PC-3 (cell line): ENCODE data around the gene GCHFR. TPM values are rescaled to one million over a fixed set of nuclear protein-coding genes. Genes with fewer than 3 reads are reported as not detected.

ENCODE experiments used
- ATAC-seq: fragments of 200-7000 bp; cut with Tn5 transposase; 2 replicates; pipeline ENCODE4 v1.9.1; 2020; ENCODE audit warnings: mild to moderate bottlenecking, moderate library complexity
- BruUV-seq: library from RNA; stranded (reverse); fragments of 400-500 nt; replicated peaks from 2 replicates; lab custom pipeline; 2021; lab: Mats Ljungman, UMichigan
- CTCF ChIA-PET: fragments of 300-600 bp; sonication (Branson Sonifier 250); formaldehyde crosslinking; loops from one replicate; lab custom pipeline; 2022; ENCODE audit warnings: antibody characterized with exemption; lab: Charles Lee
- POLR2A ChIA-PET: fragments of 300-600 bp; sonication (Branson Sonifier 250); formaldehyde crosslinking; loops from one replicate; lab custom pipeline; 2022; ENCODE audit warnings: antibody characterized with exemption; ENCODE audit not compliant: unreplicated experiment; lab: Charles Lee
- DNase-seq: peaks from one replicate; pipeline ENCODE4 v3.0.0-alpha.2; 2015
- H2AFZ ChIP-seq: fragments of 300-600 bp; sonication (generic); 2 replicates; pipeline ENCODE4 v1.6.0; 2016; ENCODE audit warnings: antibody characterized with exemption, low read length
- H3F3A ChIP-seq: fragments of 300-600 bp; sonication (generic); one replicate; pipeline ENCODE4 v1.6.0; 2017; ENCODE audit warnings: antibody characterized with exemption, low read length, control low read depth, mild to moderate bottlenecking; ENCODE audit not compliant: unreplicated experiment
- H3K27ac ChIP-seq: fragments of 300-600 bp; sonication (generic); 2 replicates; pipeline ENCODE4 v1.5.1; 2016; ENCODE audit warnings: mild to moderate bottlenecking, low read length
- H3K27me3 ChIP-seq: fragments of 300-600 bp; sonication (generic); 2 replicates; pipeline ENCODE4 v1.6.1; 2016; ENCODE audit warnings: low read length, mixed read lengths
- H3K36me3 ChIP-seq: fragments of 300-600 bp; sonication (generic); 2 replicates; pipeline ENCODE4 v1.6.1; 2016; ENCODE audit warnings: low read depth, mixed run types, low read length, mixed read lengths
- H3K4me1 ChIP-seq: fragments of 300-600 bp; sonication (generic); 2 replicates; pipeline ENCODE4 v1.5.1; 2016; ENCODE audit warnings: low read length; ENCODE audit not compliant: insufficient read depth
- H3K4me2 ChIP-seq: fragments of 300-600 bp; sonication (generic); 2 replicates; pipeline ENCODE4 v1.6.0; 2016; ENCODE audit warnings: low read length
- H3K4me3 ChIP-seq: fragments of 300-600 bp; sonication (generic); 2 replicates; pipeline ENCODE4 v1.5.1; 2016; ENCODE audit warnings: mild to moderate bottlenecking, low read length, mixed read lengths
- H3K79me2 ChIP-seq: fragments of 300-600 bp; sonication (generic); 2 replicates; pipeline ENCODE4 v1.6.1; 2017; ENCODE audit warnings: low read length, mixed read lengths
- H3K9ac ChIP-seq: fragments of 300-600 bp; sonication (generic); 2 replicates; pipeline ENCODE4 v1.6.0; 2016; ENCODE audit warnings: mild to moderate bottlenecking, low read length
- H3K9me2 ChIP-seq: fragments of 300-600 bp; sonication (generic); replicated peaks from 2 replicates; pipeline ENCODE4 v1.6.1; 2016; ENCODE audit warnings: mixed run types, low read length, mixed read lengths
- H3K9me3 ChIP-seq: fragments of 300-600 bp; sonication (generic); 2 replicates; pipeline ENCODE4 v1.6.1; 2016; ENCODE audit warnings: low read length, mixed read lengths
- H4K20me1 ChIP-seq: fragments of 300-600 bp; sonication (generic); 2 replicates; pipeline ENCODE4 v1.6.1; 2016; ENCODE audit warnings: low read length, mixed read lengths
- CTCF ChIP-seq: fragments of 300-600 bp; sonication (generic); conservative IDR thresholded peaks from 2 replicates; pipeline ENCODE4 v1.5.1; 2017; ENCODE audit warnings: antibody characterized with exemption, low read depth, mild to moderate bottlenecking, low read length
- EZH2 ChIP-seq: fragments of 300-600 bp; sonication (generic); IDR thresholded peaks from one replicate; pipeline ENCODE4 v1.6.1; 2017; ENCODE audit warnings: antibody characterized with exemption, mild to moderate bottlenecking, low read length; ENCODE audit not compliant: unreplicated experiment
- EZH2phosphoT487 ChIP-seq: fragments of 300-600 bp; sonication (generic); IDR thresholded peaks from 2 replicates; pipeline ENCODE4 v1.6.1; 2018; ENCODE audit warnings: mild to moderate bottlenecking, antibody characterized with exemption, low read length, borderline replicate concordance
- intact Hi-C: fragments of 100-400 bp; cut with micrococcal nuclease; formaldehyde crosslinking; loops from 2 replicates; pipeline ENCODE4 v1.9.0; 2023
- total RNA-seq: library from RNA; depleted of rRNA; stranded (reverse); fragments of >200 nt; gene quantifications from 2 replicates; pipeline ENCODE4 v1.2.3, GENCODE V29; 2014

GCHFR gene
- total RNA-seq, 1 experiment from 2014 or later, result 58.9 TPM

GRCh38 chr15:40771242-40771641 lies 7.4 kb downstream of the GCHFR start:
- intact Hi-C loops, result no loop called here
- Histone ChIP-seq H3K4me2 (no peak overlapping the region), H3K79me2 (no peaks in the 10 kb centered on the region), H3K9ac (no peak overlapping the region), H3K27me3 (no peaks in the 10 kb centered on the region), H3K4me1 (peaks cover 38% of the 10 kb centered on the region), H3K36me3 (peaks cover 18% of the 10 kb centered on the region), H2AFZ (no peak overlapping the region), H3K4me3 (no peak overlapping the region), H3F3A (no peaks in the 10 kb centered on the region), H4K20me1 (no peaks in the 10 kb centered on the region), H3K9me3 (no peaks in the 10 kb centered on the region), H3K9me2 (no peaks in the 10 kb centered on the region), H3K27ac (no peak overlapping the region)
- POLR2A ChIA-PET, result no interaction called here
- no peak for ATAC-seq
- TF ChIP-seq EZH2, result no peak
- no peak for TF ChIP-seq CTCF
- no peak for TF ChIP-seq EZH2phosphoT487
- no TSS peak for BruUV-seq
- CTCF ChIA-PET, result interaction anchor here (0.6 kb wide), 1 partner anchor 168 kb away, joined by 12 read pairs; no protein-coding TSS in a partner anchor
- DNase-seq, result no peak

GRCh38 chr15:40772014-40772413 lies 8.1 kb downstream of the GCHFR start:
- no peak overlapping the region for H3K4me3 ChIP-seq
- no peak overlapping the region for H3K27ac ChIP-seq
- ChIA-PET CTCF (no interaction called here), POLR2A (no interaction called here)
- intact Hi-C loops, result no loop called here
- H4K20me1 ChIP-seq, result no peaks in the 10 kb centered on the region
- no peaks in the 10 kb centered on the region for H3K79me2 ChIP-seq
- DNase-seq (no peak), ATAC-seq (no peak)
- H2AFZ ChIP-seq, result no peak overlapping the region
- H3F3A ChIP-seq, result no peaks in the 10 kb centered on the region
- H3K9ac ChIP-seq, result no peak overlapping the region
- H3K9me3 ChIP-seq, result no peaks in the 10 kb centered on the region
- H3K4me2 ChIP-seq, result no peak overlapping the region
- no TSS peak for BruUV-seq
- peaks cover 39% of the 10 kb centered on the region for H3K4me1 ChIP-seq
- H3K36me3 ChIP-seq, result peaks cover 18% of the 10 kb centered on the region
- no peaks in the 10 kb centered on the region for H3K9me2 ChIP-seq
- no peaks in the 10 kb centered on the region for H3K27me3 ChIP-seq
- TF ChIP-seq EZH2phosphoT487, result no peak
- TF ChIP-seq CTCF, result no peak
- TF ChIP-seq EZH2, result no peak

- ChIA-PET POLR2A (no interaction called here), CTCF (no interaction called here)
- no peak for ATAC-seq
- H3K9me3 ChIP-seq, result no peaks in the 10 kb centered on the region
- H3K27ac ChIP-seq, result no peak overlapping the region
- no peaks in the 10 kb centered on the region for H3K9me2 ChIP-seq
- no TSS peak for BruUV-seq
- intact Hi-C loops, result no loop called here
- DNase-seq, result no peak
- H3K9ac ChIP-seq, result no peak overlapping the region
- no peak for TF ChIP-seq EZH2
- TF ChIP-seq CTCF, result no peak
- TF ChIP-seq EZH2phosphoT487, result no peak
- no peaks in the 10 kb centered on the region for H3K27me3 ChIP-seq
- peaks cover 18% of the 10 kb centered on the region for H3K36me3 ChIP-seq
- no peak overlapping the region for H3K4me2 ChIP-seq
- H3K79me2 ChIP-seq, result no peaks in the 10 kb centered on the region
- no peaks in the 10 kb centered on the region for H3F3A ChIP-seq
- H2AFZ ChIP-seq, result no peak overlapping the region
- peaks cover 41% of the 10 kb centered on the region for H3K4me1 ChIP-seq
- no peaks in the 10 kb centered on the region for H4K20me1 ChIP-seq
- no peak overlapping the region for H3K4me3 ChIP-seq
Measured at GRCh38 chr15:40773496-40773895, 9.6 kb downstream of the GCHFR start.
